HepG2 (cell line): Measurements from ENCODE around the gene MED19. TPM values are rescaled to one million over a fixed set of nuclear protein-coding genes. Genes with fewer than 3 reads are reported as not detected.

Source experiments
- BRD4 ChIP-seq: sonication (generic); formaldehyde crosslinking; IDR thresholded peaks from 2 replicates; pipeline ENCODE4 v1.4.0; 2020; ENCODE audit warnings: missing genetic modification reagents
- FOXP1 ChIP-seq, 2 experiments: fragments of 450-650 bp in 1 of 2; IDR thresholded peaks; 2 replicates each; pipeline ENCODE4 v1.6.1; 2017 to 2018; ENCODE audit warnings: antibody characterized with exemption in 1 of 2
- HES4 ChIP-seq: sonication (generic); formaldehyde crosslinking; IDR thresholded peaks from 2 replicates; pipeline ENCODE4 v1.9.0; 2021; ENCODE audit warnings: mild to moderate bottlenecking, missing genetic modification reagents, borderline replicate concordance
- NFKBIZ ChIP-seq: IDR thresholded peaks from 2 replicates; pipeline ENCODE4 v1.6.1; 2018; ENCODE audit warnings: missing genetic modification reagents, missing compliant biosample characterization
- RNF2 ChIP-seq: fragments of 450-650 bp; conservative IDR thresholded peaks from 2 replicates; pipeline ENCODE4 v1.6.1; 2016; ENCODE audit warnings: low read depth
- SNAPC4 ChIP-seq: sonication (generic); formaldehyde crosslinking; IDR thresholded peaks from 2 replicates; pipeline ENCODE4 v1.4.0; 2020; ENCODE audit warnings: mild to moderate bottlenecking, missing genetic modification reagents
- SP4 ChIP-seq: sonication (generic); formaldehyde crosslinking; IDR thresholded peaks from 2 replicates; pipeline ENCODE4 v1.8.1; 2023; ENCODE audit warnings: mild to moderate bottlenecking, missing genetic modification reagents
- ZFX ChIP-seq: sonication (generic); formaldehyde crosslinking; IDR thresholded peaks from 2 replicates; pipeline ENCODE4 v1.4.0; 2020; ENCODE audit warnings: mild to moderate bottlenecking, low read depth, missing genetic modification reagents, moderate library complexity
- ZNF704 ChIP-seq: sonication (generic); formaldehyde crosslinking; IDR thresholded peaks from 2 replicates; pipeline ENCODE4 v1.8.1; 2023; ENCODE audit warnings: mild to moderate bottlenecking, inconsistent platforms, moderate library complexity, missing genetic modification reagents, borderline replicate concordance
- polyA plus RNA-seq, 8 experiments: library from polyadenylated mRNA; depleted of rRNA in 3 of 8; stranded (reverse) in 7 of 8; unstranded in 1 of 8; fragments of >200 nt; fragmentation: Illumina TruSeq in 4 of 8; extraction: Trizol in 4 of 8; gene quantifications; 2 replicates each; pipeline versions ENCODE4 v1.2.1 to v1.2.3, GENCODE V29; 2011 to 2016; ENCODE audit warnings: low read depth in 4 of 8, missing spikeins in 1 of 8, mixed read lengths in 1 of 8; ENCODE audit not compliant: insufficient read depth in 1 of 8
- total RNA-seq, 5 experiments: library from RNA; depleted of rRNA; stranded (reverse); fragments of >200 nt; fragmentation: Illumina TruSeq; extraction: Trizol; gene quantifications; 2 replicates each; pipeline ENCODE4 v1.2.3, GENCODE V29; 2016; ENCODE audit warnings: low read depth in 1 of 5
- TF ChIP-seq, protein P1 (sequence below): IDR thresholded peaks from 2 replicates; pipeline ENCODE4 v1.6.1; 2016; ENCODE audit warnings: low read depth, missing genetic modification reagents, missing compliant biosample characterization
- TF ChIP-seq, protein P2 (sequence below): sonication (generic); formaldehyde crosslinking; IDR thresholded peaks from 2 replicates; pipeline ENCODE4 v1.9.0; 2021; ENCODE audit warnings: missing genetic modification reagents, borderline replicate concordance
- TF ChIP-seq, protein P3 (sequence below): sonication (generic); formaldehyde crosslinking; IDR thresholded peaks from 2 replicates; pipeline ENCODE4 v1.8.0; 2022; ENCODE audit warnings: missing genetic modification reagents, mild to moderate bottlenecking, borderline replicate concordance

MED19 gene
- total and polyA plus RNA-seq, 2 of the 13 experiments (the other 11 are each of a cell fraction or from before 2014, with no cell fraction given): 12.9 to 13.8 TPM

DNA sequence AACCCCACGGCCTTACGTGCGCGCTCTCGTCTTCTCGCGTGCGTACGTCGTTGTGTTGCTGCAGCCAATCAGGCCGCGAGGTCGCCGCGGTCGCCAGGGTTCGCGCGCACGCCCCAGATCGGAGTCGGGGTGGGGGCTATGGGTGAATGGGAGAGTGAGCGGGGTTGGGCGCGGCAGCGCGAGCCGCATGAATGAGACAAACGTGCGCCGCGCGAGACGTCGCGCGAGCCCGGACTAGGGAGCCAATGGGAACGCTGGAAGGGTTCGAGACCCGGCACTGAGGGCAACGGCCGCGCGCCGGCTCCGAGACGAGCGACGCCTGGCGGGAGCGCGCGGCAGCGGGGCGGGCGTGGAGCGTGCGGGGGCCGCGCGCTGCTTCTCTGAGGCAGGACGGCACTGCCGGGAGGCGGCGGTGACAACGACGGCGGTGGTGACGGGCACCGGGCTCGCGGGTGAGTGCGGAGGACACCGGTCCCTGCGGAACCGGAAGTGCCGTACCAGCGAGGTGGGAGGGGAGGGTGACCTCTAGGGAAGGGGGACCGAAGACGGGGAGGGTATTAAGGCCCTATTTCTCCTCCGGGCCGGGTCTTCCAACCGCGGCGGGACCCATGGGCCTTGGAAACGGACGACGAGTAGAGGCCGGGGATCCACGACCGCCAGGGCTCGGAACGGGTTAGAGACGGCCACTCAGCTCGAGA, 44.1 kb downstream of the MED19 start, which contains the start of gene ZDHHC5 (continued):
- TF ChIP-seq, protein P1, sequence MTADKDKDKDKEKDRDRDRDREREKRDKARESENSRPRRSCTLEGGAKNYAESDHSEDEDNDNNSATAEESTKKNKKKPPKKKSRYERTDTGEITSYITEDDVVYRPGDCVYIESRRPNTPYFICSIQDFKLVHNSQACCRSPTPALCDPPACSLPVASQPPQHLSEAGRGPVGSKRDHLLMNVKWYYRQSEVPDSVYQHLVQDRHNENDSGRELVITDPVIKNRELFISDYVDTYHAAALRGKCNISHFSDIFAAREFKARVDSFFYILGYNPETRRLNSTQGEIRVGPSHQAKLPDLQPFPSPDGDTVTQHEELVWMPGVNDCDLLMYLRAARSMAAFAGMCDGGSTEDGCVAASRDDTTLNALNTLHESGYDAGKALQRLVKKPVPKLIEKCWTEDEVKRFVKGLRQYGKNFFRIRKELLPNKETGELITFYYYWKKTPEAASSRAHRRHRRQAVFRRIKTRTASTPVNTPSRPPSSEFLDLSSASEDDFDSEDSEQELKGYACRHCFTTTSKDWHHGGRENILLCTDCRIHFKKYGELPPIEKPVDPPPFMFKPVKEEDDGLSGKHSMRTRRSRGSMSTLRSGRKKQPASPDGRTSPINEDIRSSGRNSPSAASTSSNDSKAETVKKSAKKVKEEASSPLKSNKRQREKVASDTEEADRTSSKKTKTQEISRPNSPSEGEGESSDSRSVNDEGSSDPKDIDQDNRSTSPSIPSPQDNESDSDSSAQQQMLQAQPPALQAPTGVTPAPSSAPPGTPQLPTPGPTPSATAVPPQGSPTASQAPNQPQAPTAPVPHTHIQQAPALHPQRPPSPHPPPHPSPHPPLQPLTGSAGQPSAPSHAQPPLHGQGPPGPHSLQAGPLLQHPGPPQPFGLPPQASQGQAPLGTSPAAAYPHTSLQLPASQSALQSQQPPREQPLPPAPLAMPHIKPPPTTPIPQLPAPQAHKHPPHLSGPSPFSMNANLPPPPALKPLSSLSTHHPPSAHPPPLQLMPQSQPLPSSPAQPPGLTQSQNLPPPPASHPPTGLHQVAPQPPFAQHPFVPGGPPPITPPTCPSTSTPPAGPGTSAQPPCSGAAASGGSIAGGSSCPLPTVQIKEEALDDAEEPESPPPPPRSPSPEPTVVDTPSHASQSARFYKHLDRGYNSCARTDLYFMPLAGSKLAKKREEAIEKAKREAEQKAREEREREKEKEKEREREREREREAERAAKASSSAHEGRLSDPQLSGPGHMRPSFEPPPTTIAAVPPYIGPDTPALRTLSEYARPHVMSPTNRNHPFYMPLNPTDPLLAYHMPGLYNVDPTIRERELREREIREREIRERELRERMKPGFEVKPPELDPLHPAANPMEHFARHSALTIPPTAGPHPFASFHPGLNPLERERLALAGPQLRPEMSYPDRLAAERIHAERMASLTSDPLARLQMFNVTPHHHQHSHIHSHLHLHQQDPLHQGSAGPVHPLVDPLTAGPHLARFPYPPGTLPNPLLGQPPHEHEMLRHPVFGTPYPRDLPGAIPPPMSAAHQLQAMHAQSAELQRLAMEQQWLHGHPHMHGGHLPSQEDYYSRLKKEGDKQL (CRISPR knock-in tag): 0 out of 2 replicates have a peak, but pooled peaks have one; percentile 32
- TF ChIP-seq, protein P2, sequence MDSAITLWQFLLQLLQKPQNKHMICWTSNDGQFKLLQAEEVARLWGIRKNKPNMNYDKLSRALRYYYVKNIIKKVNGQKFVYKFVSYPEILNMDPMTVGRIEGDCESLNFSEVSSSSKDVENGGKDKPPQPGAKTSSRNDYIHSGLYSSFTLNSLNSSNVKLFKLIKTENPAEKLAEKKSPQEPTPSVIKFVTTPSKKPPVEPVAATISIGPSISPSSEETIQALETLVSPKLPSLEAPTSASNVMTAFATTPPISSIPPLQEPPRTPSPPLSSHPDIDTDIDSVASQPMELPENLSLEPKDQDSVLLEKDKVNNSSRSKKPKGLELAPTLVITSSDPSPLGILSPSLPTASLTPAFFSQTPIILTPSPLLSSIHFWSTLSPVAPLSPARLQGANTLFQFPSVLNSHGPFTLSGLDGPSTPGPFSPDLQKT (CRISPR knock-in tag): no peak
- TF ChIP-seq SP4 (0 out of 2 replicates have a peak, but pooled peaks have one; percentile 32), ZFX (CRISPR knock-in tag) (peak; percentile 80), SNAPC4 (CRISPR knock-in tag) (0 out of 2 replicates have a peak, but pooled peaks have one; percentile 18), FOXP1 (IDR thresholded peaks at IDR 0.05) (no peak), FOXP1 (CRISPR knock-in tag; IDR thresholded peaks at IDR 0.05) (0 out of 2 replicates have a peak, but pooled peaks have one; percentile 18), ZNF704 (CRISPR knock-in tag) (peak; percentile 91; the same call in 1 of the 2 replicates), NFKBIZ (CRISPR knock-in tag) (no peak; the same call in 1 of the 2 replicates), BRD4 (CRISPR knock-in tag) (no peak), HES4 (CRISPR knock-in tag) (no peak), RNF2 (peak; percentile 73; the same call in 1 of the 2 replicates)
- TF ChIP-seq, protein P3, sequence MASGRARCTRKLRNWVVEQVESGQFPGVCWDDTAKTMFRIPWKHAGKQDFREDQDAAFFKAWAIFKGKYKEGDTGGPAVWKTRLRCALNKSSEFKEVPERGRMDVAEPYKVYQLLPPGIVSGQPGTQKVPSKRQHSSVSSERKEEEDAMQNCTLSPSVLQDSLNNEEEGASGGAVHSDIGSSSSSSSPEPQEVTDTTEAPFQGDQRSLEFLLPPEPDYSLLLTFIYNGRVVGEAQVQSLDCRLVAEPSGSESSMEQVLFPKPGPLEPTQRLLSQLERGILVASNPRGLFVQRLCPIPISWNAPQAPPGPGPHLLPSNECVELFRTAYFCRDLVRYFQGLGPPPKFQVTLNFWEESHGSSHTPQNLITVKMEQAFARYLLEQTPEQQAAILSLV: no peak
